HG03108 (cell line): ENCODE results near the gene FRMPD3.
"Not testable (repeated sequence)": the region's sequence is repeated elsewhere in the genome, so short reads cannot be mapped to it uniquely, and the experiment has no call there.

Experiments used
- ATAC-seq: cut with Tn5 transposase; IDR thresholded peaks from one replicate; pipeline ENCODE4 v1.9.1; 2021; ENCODE audit warnings: moderate library complexity; ENCODE audit not compliant: unreplicated experiment

FRMPD3 gene

DNA sequence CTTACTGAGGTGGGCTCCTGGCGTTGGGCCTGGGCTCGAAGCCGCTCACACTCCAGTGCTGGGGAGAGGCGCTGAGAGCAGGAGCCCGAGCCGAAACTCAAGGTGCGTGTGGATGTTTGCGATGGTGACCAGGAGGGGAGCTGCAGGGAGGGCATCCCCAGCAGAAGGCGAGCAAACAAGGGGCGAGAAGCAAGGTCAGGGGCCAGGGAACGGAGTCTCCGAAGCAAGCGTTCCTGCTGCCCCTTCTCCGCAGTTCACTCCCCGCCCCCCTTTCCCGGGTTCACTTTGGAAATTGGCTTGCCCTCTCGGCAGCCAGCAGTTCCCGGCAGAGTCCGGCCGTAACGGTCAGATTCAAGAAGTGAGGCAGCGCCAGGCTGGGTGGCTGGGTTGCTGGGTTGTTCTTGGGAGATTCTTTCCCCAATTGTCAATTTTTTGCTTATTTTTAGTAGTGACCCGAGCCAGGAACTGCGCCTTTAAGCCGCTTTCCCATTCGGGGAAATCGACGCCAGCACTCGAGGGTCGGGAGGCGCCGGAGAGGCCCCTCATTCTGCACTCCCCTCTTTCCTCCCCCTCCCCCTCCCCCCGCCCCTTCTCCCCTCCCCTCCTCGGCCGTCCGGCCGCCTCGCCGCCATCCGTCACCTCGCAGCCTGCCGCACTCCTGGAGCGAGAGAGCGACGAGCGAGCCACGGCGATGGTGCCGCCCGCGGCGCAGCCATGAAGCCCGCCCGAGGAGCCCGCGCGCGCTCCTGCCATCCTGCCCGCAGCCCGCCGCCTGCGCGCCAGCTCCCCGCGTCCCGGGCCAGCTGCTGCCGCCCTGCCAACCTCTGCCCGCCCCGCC lies at the start of gene FRMPD3:
Gene FRMPD3, plus strand, starts transcription at position 655 of the 838 bp plus-strand sequence. CDS start 76,937 bp downstream, outside the sequence.
- ATAC-seq, result no peak

DNA sequence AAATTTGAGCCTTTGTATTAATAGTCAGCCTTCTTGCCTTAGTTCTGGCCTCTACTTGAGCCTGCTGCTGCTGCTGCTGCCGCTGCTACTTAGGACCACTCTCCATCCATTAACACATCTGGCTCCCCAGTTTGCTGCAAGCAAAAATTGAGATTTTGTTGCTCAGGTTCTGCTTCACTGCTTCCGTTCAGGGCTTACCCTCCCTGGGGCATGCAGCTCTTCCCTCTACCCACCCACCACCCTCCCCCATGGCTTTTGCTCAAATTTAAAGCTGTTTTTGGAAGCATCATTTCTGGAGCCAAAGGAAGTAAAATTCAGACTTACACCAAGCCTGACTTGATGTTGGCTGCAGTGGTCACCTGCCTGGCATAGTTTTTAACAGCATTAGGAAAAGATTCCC lies 28.9 kb upstream of the FRMPD3 start:
- ATAC-seq, result no peak

DNA sequence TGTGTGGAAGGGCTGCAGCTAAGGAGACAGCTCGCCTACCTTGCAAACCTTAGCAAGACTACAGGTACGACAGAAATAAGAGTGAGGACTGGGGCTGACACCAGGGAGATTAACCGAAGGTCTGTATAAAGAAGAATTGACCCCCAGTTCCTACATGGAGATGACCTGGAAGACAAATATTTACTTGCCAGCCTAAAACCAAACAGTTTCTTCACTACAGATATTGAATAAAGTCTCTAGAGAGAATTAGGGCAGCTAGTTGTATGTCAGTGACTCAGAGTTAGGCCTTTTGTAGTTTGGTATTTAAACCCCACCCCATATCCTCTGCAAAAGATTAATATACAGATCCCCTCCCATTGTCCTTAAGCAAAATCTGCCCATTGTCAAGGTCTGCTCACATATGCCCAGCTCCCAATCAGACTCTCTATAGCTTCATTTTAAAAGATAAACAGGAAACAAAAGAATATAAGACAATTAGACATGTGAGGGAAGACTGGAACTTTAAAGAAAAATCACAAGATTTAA lies 28.1 kb upstream of the FRMPD3 start:
- no peak for ATAC-seq

DNA sequence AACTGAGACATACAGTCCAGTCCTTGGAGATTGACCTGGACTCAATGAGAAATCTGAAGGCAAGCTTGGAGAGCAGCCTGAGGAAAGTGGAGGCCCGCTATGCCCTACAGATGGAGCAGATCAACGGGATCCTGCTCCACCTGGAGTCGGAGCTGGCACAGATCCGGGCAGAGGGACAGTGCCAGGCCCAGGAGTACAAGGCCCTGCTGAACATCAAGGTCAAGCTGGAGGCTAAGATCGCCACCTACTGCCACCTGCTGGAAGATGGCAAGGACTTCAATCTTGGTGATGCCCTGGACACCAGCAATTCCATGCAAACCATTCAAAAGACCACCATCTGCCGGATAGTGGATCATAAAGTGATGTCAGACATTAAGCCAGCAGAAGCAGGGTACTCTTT lies 20.4 kb upstream of the FRMPD3 start:
- no peak for ATAC-seq

DNA sequence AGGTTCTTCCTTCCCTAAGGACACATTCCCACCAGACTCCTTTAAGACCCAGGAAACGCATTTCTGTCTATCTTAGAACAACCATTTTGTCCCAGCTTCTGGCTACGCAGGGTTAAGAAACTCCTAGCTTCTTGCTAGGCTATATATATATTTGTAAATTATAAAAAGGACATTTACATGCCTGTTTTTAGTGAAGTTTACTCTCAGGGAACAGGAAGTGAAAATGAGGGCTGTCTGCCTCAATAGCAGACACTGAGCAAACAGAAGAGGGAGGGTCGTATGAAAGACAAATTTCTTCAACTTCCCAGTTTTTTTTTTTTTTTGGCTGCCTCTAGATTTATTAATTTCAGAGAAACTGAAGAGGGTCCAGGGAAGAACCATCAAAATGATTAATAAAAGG lies 9.3 kb upstream of the FRMPD3 start:
- no peak for ATAC-seq

DNA sequence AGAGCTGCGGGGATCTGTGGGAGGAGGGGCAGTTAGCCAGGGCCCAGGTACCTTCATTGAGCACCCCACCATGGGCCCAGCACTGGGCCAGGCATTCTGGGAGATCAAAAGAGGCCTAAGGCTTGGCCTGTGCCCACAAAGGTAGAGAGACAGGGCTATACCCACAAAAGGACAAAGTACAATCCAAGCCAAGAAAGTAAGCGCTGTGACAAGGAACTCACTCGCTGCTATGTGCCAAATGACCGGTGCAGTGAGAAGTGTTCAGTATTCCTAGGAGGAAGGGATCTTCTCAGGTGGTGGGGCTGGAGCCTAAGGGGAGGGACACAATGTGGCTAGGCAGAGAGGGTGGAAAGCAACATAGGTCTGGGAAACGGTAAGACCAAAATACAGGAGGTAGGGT lies 8.8 kb upstream of the FRMPD3 start:
- ATAC-seq, result no peak

DNA sequence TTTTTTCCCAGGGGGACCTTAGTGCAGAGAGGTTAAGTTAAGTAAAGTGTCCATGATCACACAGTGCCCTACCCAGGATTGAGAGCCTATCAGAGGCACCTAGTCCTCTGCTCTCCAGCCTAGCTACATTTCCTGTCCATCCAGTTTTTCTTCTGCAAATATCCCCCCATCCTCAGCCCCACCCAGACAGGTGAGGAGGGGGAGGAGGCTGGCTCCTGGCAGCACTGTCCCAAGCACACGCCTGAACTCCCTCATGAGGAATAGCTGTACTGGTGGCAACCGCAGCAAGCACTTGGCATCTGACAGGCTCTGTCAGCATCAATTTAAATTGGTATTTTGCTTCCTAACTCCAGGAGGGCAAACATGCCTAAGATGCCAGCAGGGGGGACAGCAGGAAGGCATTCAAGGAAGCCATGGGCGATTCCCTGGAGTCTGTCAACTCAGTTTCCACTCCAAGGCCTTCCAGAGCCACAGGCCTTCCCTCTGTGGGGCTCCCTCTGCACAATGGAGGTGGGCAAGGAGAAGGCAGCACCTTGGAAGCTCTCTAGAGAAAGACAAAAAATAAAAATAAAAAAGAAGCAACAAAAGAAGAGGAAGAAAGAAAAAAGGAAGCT lies 6.4 kb upstream of the FRMPD3 start:
- ATAC-seq, result no peak

DNA sequence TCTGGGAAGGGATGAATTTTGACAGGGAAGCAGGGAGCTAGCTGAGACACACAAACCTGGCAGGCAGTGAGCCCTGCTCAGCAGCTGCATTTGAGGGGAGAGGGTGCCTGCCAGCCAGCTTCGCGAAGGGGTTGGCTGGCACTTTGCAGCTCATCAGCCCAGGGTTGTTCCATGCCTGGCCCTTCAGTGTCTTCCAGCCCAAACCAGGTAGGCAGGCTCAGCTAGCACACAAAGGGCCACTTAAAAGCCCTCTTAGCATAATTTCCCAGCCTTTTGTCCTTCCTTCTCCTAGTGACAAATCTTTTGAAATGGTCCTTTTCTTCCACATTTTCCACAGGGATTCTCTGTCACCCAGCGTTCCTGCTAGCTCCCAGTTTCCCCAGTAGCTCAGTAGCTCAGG lies 4.3 kb upstream of the FRMPD3 start:
- ATAC-seq, result no peak

DNA sequence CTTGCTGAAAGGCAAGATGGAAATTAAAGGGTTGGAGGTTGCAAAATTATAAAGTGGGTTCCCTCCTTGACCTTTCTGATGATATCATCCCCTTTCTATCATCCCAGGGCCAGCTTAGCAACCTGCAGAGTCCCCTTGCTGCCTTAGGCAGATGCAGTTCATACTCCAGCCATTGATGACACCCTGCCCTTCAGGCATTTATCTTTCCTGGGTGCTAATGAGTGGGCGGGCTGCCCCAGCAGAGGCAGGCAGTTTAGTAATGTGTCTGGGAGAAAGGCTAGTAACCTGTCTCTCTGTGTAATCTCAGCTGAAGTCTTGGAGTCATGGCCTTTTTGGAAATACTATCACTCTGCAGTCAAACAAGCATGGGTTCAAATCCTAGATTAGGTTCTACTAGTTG lies 3.8 kb upstream of the FRMPD3 start:
- no peak for ATAC-seq

DNA sequence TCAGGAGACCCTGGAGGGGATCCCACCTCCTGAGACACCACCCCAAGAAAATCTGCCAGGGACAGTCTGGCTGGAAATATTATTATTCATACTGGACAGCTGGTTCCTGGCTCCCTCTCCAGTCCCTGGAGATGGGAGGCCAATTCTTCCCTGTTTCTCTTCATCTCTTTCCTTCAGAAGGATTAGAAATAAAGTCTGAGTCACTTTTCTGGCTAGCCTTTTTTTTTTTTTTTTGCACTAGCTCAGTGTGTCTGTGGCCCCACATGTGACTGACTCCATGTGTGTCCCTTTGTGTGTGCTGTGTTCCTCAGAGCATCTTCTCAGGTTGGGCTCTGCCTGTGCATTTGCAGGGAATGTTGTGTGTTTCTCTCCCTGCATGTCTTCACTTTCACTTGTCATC lies 1.8 kb upstream of the FRMPD3 start:
- ATAC-seq, result no peak

DNA sequence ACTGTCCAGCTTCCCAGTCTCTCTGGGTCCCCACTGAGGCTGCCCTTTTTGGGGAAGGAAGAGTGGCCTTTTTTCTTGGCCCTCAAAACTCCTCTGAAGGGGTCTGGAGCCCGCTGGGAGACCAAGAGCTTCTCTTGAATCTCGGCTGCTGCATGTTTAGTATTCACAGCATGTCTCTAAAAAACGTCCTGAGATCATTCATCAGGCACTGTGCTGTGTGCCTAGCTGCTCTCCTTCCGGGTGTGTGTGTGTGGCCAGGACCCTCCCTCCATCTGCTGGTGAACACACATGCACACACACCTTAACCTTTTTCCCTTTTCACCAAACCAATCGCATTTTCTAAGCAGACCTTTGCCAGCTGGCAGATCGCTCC lies 841 bp upstream of the FRMPD3 start:
- ATAC-seq, result no peak

DNA sequence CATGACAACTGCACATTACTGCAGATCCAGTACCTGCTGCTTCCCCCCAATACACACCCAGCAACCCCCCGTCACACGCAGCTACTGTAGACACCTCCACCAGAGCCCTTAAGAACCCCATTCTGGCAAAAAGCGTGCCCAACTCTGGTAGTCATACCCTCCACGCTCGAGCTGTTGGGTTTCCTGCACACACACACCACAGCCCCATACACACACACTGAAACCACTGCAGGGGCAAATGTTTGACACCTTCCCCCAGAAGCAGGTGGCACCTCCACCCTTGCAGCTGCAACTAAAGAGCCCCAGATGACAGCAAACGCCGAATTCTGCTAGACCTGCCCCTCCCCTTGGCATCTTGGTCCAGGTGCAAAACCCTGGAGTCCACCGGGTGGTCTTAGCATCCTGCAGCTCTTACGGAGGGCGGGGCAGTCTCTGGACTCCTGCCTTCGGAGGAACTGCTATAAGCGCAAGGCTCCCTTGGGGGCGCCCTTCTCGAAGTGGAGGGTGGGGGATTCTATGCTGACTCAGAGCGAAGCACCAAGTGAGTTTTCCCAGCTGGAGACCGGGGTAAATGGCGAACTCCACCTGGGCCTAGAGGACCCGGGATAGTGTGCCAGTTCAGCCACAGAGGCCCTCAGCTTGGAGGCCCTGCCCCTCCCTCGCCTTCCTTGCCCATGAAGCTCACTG lies 1.5 kb downstream of the FRMPD3 start:
- ATAC-seq, result no peak

DNA sequence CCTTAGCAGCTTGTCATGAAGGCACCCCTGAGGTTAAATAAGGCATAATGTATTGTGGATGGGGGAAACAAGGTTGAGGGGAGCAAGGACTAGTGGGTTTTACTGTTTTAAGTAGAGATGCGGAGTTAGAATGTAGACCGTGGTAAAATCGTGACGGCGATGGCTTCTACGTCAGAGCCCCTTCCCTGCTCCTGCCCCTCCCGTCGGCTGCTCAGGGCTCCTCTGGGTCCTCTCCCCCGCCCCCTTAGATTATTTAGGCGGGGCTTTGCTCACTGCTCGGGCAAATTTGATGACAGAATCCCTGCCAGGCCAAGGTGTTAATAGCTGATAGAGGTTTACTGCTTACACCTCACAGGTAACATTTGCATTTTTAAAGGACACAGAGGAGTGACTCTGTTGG lies 2.3 kb downstream of the FRMPD3 start:
- ATAC-seq, result no peak

DNA sequence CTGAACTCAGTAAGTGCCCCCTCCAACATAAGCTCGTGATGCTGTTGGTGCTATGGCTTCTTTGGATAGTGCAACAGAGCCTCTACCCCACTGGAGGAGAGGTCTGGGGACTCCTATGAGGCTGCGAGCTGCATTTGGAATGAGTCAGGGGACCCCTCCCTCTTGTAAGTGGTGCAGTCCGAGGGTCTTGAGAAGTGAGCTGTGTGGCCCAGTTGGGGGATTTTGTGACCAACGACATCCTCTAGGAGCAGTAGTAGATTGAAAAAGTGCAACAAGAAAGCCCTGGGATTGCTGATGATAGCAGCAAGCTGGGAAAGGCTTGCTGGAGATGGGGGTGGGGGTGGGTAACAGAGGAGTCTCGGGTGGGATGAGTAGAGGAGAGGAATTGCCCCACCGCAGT lies 3.1 kb downstream of the FRMPD3 start:
- no peak for ATAC-seq

DNA sequence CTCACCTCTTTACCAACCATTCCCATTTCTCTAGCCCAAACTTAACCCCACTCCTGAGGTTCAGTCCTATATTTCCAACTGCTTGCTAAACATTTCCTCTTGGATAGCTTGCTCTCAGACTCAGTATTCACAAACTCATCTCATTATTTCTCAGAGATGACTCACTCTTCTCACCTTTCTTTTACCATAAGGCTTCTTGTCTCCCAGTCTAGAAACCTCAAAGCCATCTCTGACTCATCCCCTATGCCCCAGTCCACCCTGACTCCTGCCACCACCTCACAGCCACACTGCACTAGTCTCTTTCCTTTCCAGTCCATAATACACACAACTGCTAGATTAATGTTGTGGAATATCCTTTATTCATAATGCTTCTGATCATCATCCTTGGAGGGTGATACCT lies 4.8 kb downstream of the FRMPD3 start:
- peak; percentile 75 for ATAC-seq

DNA sequence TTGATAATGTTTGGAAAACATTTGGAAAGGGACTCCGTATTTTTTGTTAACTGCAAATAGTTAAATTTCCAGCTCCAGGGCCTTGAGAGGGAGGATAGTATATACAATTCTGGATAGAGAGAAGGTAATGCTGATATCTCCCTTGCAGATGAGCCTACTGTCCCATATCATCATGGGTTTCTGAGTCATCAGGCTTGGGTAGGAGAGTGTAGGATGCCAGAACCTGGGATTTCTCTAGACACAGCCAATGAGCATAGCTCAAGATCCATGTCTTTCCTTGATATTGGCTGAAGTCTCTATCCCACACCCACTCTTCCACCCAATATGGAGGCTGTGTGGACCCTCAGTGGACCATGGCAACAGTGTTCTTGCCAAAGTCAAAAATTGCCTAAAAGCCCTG lies 7.8 kb downstream of the FRMPD3 start:
- ATAC-seq, result no peak

DNA sequence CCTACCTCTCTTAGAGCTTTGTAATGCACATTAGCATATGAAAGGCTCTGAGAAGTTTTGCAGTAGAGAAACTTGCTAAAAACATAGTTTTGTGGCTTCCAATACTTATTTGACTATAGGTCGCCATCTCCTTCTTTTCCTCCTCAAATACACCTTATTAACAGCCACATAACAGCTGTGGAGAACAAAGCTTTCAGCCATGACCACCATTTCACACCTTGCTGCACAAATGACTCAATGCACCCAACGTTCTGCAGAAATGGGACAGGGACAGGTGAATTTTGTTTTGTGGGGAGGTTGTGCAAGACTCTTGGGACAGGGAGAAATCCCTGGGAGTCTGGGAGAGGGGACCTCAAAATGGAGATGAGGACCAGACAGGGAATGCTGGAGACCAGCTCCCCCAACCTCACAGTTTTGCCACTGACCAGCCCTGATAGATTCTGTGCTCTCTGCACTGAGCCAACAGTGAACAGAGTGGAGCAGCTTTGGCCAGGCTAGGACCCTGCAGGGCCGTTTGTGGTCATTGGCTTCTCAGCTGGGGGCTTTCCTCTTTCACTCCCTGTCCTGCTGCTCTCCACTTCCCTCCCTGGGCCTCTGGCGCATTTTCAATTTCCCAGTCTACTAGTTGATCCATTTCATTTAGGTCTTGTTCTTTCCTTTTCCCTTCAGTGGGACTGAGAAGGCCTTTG lies 16.6 kb downstream of the FRMPD3 start:
- ATAC-seq, result peak; percentile 77

DNA sequence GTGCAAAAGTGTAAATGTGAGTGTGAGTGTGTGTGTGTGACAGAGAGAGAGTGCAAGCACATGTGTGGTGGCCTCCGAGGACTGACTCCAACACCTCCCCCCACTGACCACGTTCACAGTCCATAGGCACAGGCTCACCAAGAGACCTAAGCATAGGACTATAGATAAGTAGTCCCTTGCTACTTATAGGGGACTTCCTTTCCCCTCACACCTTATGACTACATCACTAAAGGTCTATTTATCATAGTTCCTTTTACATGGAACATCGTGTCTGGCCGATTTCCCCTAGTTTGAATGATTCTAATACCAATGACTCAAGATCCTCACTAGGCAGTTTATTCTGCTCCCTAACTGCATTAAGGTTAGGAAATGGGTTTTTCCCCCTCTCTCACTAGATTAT lies 17.8 kb downstream of the FRMPD3 start:
- no peak for ATAC-seq

DNA sequence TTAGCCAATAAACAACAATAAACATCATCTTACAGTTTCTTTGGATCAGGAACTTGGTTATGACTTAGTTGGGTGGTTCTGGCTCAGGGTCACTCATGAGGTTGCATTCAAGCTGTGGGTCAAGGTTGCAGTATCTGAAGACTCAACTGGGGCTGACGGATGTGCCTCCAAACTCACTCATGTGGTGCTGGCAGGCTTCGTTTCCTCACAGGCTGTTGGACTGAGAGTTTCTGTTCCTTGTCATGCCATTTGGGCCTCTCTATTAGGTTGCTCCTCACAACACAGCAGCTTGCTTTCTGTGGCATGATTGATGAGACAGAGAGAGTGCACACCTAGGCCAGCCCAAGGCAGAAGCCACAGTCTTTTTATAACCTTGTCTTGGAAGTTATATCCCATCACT lies 20.7 kb downstream of the FRMPD3 start:
- ATAC-seq, result no peak

DNA sequence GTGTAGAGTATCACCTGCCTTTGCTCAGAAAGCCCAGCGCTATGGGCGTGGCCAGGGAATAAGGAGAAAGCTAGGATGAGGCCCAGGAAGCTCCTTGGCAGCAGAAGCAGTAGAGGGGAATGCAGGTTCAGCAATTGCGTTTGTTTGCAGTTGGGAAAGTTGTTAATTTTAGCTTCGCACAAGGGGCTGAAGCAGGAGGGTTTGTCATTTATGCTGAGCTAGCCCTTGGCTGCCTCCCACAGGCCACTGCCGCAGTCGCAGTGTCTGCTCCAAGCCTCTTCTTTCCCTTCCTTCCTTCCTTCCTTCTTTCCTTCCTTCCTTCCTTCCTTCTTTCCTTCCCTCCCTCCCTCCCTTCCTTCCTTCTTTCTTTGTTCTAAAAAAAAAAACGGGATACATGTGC lies 21.5 kb downstream of the FRMPD3 start:
- ATAC-seq, result no peak

DNA sequence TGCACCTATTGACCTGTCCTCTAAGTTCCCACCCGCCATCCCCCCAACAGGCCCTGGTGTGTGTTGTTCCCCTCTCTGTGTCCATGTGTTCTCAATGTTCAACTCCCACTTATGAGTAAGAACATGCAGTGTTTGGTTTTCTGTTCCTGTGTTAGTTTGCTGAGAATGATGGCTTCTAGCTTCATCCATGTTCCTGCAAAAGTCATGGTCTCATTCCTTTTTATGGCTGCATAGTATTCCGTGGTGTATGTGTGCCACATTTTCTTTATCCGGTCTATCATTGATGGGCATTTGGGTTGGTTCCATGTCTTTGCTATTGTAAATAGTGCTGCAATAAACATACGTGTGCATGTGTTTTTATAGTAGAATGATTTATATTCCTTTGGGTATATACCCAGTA lies 22.0 kb downstream of the FRMPD3 start:
- not testable (repeated sequence) for ATAC-seq
